HG03442 (cell line): ENCODE measurements around the gene CNIH1.
"Not testable (repeated sequence)": the region's sequence is repeated elsewhere in the genome, so short reads cannot be mapped to it uniquely, and the experiment has no call there.

ENCODE experiments used
- ATAC-seq: cut with Tn5 transposase; IDR thresholded peaks from one replicate; pipeline ENCODE4 v1.9.1; 2021; ENCODE audit warnings: mild to moderate bottlenecking, moderate library complexity; ENCODE audit not compliant: unreplicated experiment

Gene CNIH1

GRCh38 chr14:54437954-54438353 is 3.2 kb downstream of the CNIH1 start:
- not testable (repeated sequence) for ATAC-seq

DNA sequence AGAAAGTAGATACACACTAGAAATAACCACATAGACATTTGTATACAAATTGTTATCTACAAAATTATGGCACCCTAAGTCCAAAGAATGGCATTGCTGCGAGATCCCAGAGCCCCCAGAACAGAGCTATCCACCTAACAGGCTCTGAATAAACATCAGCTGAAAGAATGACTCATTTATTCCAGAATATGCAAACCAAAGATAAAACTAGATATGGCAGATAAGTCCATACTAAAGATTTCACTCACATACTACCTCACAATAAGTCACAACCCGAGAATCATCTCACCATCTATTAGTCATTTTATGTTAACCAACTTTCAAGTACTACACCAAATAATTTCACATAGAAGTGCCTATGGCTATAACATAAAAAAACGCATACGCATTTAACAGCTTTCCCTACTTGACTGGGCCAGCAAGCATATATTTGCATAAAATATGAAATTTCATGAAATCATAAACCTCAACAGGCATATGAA is 5.6 kb downstream of the CNIH1 start:
- peak; percentile 58 for ATAC-seq

- no peak for ATAC-seq
Observed at GRCh38 chr14:54428527-54428926, 12.6 kb downstream of the CNIH1 start.

- ATAC-seq, result no peak
Observed at GRCh38 chr14:54427871-54428270, 13.3 kb downstream of the CNIH1 start.

- no peak for ATAC-seq
Observed at GRCh38 chr14:54425537-54426274, 15.5 kb downstream of the CNIH1 start.

DNA sequence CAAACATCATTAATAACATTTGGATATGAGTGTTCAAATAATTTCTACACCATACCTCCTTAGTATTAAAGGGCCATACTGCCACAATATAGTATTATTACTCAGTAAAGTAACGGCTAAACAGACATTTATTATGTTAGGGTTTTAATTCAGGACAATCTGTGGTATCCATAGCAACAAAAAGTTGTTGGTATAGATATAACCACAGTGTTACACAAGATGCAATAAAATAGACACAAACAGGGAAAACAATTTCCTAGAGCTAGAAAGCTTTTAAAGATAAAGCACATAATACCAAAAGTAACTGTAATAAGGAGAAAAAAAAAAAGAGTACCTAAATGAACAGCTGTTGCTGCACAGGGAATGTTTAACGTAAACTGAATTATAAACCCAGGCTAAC is 16.1 kb downstream of the CNIH1 start:
- no peak for ATAC-seq

- ATAC-seq, result no peak
Observed at GRCh38 chr14:54424479-54424901, 16.7 kb downstream of the CNIH1 start.

GRCh38 chr14:54423991-54424390 is 17.2 kb downstream of the CNIH1 start:
- ATAC-seq, result no peak

DNA sequence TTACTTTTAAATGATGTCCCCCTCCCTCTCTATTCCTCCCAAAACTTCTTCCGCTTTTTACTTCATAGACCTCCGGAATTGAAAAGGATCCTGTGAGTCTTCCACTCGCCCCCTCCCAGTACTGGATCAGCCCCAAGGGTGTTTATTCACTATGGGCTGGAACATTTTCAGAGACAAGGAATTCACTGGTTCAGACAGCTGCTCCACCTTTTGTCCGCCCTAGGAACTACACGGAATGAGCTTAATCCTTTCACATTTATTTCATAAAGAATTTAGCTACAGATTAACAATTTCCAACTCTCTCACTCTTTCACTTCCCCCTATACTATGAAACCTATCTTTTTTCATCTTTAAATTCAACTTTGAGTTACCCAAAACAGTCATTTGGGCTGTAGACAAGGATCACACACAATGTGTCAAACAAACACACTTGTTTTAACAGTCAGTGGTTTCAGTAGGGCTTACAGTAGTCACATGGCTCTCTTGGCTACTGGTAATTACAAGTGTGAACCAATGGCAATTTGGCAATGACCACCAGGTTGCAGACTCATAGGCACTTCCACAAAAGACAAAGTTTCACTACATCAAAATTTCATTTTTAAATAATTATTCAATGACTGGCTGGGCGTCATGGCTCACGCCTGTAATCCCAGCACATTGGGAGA is 20.6 kb downstream of the CNIH1 start:
- no peak for ATAC-seq

DNA sequence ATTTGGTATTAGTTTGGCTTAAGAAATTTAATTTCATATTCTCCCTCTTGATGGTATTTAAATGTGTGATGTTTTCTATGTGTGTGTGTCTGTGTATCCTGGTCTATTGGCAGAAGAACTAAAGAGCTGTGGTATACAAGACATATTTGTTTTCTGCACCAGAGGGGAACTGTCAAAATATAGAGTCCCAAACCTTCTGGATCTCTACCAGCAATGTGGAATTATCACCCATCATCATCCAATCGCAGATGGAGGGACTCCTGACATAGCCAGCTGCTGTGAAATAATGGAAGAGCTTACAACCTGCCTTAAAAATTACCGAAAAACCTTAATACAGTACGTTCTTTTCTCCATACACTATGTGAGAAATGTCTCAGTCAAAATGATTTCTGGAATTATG is 29.8 kb downstream of the CNIH1 start:
- ATAC-seq, result no peak

DNA sequence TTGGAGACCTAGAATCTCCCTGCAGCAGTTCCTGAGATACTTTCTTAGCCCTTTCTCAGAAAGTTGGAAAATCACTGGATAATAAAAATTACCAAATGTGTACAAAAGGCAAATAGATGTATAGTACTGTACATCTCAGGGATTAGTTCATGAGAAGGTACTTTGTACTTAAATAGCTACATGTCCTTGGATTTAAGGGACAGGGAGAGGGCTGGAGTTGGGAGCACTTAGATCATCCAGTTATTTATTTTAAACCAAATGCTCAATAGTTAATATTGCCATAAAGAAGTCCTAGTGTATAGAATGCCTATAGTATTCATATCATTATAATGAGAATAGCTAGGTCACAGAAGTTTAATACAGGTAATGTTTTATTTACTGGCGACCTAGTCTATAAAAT is 31.0 kb downstream of the CNIH1 start:
- no peak for ATAC-seq

DNA sequence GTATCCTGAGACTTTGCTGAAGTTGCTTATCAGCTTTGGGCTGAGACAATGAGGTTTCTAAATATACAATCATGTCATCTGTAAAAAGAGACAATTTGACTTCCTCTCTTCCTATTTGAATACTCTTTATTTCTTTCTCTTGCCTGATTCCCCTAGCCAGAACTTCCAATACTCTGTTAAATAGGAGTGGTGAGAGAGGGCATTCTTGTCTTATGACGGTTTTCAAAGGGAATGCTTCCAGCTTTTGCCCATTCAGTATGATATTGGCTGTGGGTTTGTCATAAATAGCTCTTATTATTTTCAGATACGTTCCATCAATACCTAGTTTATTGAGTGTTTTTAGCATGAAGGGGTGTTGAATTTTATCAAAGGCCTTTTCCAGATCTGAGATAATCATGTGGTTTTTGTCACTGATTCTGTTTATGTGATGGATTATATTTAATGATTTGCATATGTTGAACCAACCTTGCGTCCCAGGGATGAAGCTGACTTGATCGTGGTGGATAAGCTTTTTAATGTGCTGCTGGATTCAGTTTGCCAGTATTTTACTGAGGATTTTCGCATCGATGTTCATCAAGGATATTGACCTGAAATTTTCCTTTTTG is 37.7 kb downstream of the CNIH1 start:
- not testable (repeated sequence) for ATAC-seq

DNA sequence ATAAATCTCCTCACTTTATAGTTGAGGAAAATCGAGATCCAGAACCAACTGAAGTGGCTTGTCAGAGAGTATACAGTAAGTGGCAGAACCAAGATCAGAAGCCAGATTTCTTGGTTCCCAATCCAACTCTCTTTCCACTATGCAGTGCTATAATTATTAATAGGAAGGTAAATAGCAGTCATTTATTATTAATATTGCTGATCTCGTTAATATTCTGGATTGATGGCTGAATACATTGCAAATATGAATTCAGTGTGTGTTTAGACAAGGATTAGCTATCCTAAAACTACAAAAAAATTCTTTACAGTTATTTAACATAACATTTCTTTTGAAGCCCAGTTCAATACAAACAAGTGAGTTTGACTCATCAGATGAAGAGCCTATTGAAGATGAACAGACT is 41.6 kb downstream of the CNIH1 start:
- ATAC-seq, result no peak

- ATAC-seq, result peak; percentile 96
Observed at GRCh38 chr14:54396493-54397335, 44.5 kb downstream of the CNIH1 start, which contains the start of gene CDKN3. CDKN3 (plus strand) TSS chr14:54397007; CDS start chr14:54397069, 62 bp downstream.

GRCh38 chr14:54396183-54396492 is 45.0 kb downstream of the CNIH1 start:
- ATAC-seq, result no peak

GRCh38 chr14:54395716-54396115 is 45.5 kb downstream of the CNIH1 start:
- ATAC-seq, result no peak

GRCh38 chr14:54395284-54395683 is 45.9 kb downstream of the CNIH1 start:
- no peak for ATAC-seq

DNA sequence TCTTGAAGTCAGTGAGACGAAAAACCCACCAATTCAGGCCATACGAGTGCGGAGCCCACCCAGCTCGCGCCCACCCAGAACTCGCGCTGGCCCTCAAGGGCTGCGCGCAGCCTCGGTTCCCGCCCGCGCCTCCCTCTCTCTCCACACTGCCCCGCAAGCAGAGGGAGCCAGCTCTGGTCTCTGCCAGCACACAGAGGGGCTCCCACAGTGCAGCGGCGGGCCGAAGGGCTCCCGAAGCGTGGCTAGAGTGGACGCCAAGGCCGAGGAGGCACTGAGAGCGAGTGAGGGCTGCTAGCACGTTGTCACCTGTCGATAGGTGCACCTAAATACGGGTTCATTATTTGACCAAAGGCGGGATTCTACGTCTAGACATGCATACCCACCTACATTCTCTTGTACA is 46.6 kb downstream of the CNIH1 start:
- no peak for ATAC-seq

GRCh38 chr14:54392986-54393884 is 47.9 kb downstream of the CNIH1 start:
- not testable (repeated sequence) for ATAC-seq
